Activated CD4-positive, alpha-beta T cell treated with anti-CD3 and anti-CD28 coated beads for 1 hour (primary cell): ENCODE measurements around the gene PAK6.
A peak's percentile ranks its signal among the peaks of the same experiment; 100 is the strongest.

Source experiments
- DNase-seq: peaks from one replicate; pipeline ENCODE4 v3.0.0-alpha.2; 2020

Gene PAK6

GRCh38 chr15:40278026-40278425 is 39.2 kb downstream of the PAK6 start:
- DNase-seq: no peak

DNA sequence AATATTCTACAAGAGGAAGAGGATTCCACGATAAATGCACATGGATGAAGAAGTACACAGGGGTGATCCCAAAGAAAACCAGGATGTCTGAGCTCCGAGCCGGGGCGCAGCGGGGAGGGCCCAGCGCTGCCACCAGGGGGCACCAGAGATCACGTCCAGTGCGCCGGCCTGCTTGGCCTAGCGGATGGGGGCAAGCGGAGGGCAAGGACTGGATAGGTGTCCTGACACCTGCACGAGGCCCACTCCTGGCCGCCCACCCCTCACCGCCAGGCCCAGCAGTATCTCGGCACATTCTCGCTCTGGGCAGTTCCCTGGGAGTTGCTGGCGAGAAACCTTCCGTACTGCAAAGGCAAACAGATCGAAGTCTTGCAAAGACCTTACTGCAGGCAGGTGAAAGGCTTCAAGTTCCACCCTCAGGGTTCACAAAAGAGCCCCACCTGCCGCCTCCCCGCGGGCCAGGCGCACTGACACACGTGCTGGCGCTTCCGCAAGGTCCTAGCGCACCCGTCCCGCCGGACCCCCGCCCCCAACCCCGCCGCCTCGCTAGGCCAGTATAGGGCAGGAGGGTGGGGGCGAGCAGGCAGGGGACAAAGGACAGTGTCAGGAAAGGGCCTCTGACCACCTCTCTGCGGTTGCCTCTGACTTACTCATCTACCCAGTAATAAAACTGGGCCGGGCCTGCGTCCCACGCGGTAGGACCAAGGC is 40.7 kb downstream of the PAK6 start:
- DNase-seq: peak; percentile 52

DNA sequence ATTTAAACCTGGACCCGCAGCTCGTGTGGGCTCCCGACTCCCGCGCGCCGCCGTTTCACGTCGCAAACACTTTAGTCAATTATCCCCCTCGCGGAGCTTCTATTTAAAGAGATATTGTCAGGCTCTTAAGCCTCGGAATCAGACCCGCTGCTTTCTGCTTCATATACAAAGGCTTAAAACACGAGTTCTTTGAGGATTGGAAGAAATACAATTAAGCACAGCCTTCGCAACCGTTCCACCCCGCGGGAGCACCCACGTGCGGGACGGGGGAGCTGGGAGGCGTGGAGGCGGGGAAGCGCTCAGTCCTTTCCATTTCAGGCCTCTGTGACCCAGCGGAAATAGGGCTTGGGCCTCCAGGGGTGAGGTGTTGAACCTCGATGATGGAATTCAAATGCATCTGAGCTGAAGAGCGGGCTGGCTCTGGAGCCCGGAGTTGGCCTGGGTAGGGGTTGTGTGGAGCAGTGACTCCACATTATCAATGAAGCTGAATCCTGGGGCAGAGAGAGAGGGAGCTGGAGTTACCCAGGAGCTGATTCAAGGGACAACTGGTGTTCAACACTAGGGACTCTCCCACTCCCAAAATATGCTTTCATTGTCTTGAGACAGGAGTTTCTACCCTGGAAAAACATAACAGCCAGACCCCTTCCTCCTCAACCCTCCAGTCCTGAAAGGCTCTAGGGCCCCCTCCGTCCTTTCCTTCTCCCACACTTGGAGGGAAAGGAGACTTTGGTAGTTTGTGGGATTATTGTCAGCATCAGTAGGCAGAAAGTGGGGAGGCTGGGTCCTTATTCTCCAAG is 41.6 kb downstream of the PAK6 start:
- DNase-seq: no peak

DNA sequence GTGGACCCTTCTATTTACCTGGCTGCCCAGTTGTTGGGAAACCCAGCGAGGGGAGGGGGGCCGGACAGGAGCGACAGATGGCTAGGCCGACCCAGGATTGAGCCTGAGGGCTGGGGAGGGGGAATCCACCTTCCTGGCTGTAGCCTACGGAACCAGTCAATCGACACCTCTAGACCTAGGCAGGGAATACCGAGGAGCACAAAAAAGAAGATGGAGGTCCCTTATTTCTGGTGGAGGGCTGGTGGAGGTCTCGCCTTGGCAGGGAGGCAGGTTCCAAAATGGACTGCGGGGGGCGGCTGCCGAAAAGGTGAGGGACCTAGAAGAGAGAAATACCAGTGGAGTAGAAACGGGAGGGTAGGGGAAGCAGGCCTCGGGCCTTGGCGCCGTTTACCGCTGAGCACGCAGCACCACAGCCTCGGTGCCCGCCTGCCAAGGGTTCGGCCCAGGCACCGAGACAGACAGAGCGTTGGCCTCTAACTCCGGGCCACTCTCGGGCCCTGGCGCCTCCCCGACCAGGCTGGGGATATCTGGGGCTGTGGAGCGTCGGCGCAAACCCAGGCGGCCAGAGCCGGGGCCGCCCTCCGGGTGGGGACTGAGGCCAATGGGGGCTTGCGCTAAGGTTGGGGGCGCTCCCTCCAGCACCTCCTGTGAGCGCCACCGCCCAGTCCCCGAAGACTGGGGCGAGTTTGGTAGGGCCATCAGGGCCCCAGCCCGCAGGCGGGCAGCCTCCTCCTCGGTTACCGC is 42.4 kb downstream of the PAK6 start:
- DNase-seq: no peak

DNA sequence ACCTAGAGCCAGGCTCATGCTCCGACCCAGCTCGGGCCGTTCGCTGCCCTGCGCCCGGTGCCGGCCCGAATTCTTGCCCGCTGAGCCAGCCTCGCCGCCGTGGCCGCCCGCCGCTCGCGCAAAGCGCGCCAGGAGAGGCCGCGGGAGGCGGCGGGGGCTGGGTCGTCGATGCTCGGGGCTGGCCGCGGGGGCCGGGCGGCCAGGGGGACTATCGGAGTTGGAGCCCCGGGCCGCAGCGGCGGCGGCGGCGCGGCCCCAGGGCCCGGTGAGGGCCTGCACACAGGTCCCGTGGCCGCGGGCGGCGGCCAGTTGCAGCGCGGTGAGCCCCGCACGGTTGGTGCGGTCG is 42.9 kb downstream of the PAK6 start:
- no peak for DNase-seq

DNA sequence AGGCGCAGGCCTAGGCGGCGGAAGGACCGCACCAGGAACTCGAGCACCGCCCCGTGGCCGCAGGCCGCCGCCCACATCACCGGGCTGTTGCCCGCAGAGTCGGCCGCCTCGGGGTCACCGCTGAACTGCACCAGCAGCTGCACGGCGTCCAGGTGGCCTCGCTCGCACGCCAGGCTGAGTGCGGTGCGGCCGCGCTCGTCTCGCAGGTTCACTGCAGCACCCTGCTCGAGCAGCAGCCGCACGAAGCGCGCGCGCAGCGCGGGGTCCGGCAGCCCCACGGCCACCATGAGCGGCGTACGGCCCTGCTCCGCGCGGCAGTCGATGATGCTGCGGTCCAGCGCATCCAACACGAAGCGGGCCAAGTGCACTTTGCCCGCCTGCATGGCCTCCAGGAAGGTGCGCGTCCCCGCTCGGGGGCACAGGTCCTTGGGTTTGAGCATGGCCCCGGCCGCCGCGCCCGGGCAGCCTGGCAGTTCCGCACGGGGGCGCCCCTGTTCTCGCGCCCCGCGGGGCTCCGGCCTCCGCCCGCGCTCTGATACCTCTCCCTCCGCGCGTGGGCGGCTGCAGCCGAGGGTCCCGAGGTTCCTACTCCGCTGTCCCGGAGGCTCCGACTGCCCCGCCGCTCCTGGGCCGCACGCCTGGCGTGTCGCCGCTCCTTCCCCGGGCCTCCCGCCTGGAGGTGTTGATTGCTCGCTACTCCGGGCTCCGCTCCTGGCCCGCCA is 43.4 kb downstream of the PAK6 start:
- DNase-seq: peak; percentile 33

GRCh38 chr15:40282869-40283614 is 44.2 kb downstream of the PAK6 start, which contains the start of gene ANKRD63:
ANKRD63 (minus strand) TSS chr15:40283064; CDS start chr15:40282586, 478 bp downstream.
- DNase-seq: no peak

GRCh38 chr15:40283615-40284300 is 44.9 kb downstream of the PAK6 start:
- DNase-seq: no peak

DNA sequence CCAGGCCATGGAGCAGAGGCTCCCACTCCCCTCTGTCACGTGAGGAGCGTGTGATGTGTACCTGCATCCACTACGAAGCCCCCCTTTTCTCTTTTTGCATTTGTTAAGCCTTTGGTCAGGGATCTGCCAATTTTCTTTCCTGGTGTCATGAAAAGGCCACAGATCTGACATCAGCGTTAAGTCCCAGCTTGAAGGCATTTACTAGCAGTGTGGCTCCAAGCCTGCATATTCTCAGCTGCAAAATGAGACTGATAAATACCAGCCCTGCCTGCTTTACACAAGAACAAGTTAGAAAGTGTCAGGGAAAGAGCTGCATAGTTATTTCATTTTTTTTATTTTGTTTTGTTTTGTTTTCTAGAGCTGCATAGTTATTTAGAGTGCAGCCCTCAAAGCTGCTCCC is 46.3 kb downstream of the PAK6 start:
- DNase-seq: no peak

DNA sequence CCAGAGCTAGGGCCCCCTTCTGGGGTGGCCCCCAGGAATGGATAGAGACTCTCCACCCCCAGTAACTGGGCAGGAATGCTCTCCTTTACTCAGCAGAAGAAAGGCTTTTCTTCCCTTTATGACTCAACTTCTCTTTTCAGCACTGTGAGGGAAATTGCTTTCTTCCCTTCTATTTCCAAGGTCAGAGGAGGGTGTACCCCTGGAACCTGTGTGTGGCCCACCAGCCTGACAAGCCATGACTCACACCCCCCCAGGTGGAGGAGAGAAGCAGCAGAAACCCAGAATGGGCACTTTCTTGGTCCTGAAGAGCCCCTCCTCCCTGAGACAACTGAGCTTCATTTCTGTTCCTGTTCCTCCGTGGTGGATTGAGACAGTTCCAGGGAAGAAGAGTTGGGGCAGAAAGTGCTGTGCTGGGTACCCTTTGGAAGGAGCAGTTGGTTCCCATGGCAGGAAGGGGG is 46.7 kb downstream of the PAK6 start:
- DNase-seq: no peak

GRCh38 chr15:40286061-40286532 is 47.2 kb downstream of the PAK6 start:
- DNase-seq: no peak

DNA sequence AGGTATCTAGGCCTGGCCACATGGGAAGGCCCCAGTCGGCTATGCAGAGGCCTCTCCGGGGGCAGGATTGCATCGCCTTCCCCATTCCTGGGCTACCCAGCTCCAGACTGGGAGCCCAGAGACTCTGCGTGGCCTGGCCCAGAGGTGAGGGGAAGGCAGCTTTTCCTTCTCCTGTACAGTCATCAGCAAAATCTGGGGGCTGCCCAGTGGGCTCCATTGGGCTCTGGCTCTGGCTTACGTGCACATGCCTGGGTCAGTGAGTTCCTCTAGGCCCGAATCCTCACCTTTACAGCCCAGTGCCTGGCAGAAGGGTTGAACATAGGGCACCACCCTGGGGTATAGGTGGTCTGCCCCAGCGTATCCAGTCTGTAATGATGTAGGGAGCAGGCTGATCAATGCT is 47.9 kb downstream of the PAK6 start:
- no peak for DNase-seq

DNA sequence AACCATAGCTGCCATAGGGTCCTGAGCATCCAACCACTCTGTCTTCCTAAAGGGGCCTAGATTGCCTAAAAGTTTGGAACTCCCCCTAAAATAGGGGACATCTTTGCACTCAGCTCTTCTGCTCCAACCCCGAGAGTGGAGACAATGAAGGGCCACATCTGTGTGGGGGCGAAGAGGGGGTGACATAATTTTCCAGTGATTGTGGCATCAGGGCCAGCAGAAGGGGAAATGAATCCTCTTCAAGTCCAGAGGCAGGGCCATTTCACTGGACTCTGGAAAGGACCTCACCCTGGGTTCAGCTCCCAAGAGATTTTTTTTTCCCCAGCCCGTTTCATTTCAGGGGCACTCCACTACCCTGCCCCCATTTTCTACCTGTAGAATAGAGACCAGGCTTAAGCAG is 48.6 kb downstream of the PAK6 start:
- DNase-seq: no peak

DNA sequence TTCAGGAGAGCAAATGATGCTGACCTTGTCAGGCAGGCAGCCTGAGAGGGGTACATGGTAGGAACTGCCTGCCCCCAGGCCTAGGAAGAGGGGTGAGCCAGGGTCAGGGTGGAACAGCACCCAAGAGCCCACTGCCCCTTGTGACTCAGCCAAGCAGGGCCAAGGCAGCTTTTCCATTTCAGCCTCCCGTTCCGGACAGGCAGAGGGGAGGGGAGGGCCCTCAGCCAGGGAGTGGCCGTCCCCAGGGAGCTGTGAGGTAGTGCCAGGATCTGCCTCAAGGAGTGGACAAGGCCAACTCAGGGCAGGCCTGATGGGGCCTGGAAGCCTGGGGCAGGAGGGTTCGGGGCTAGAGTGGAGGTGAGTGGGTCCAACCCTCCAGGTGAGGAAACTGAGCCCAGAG is 49.1 kb downstream of the PAK6 start:
- no peak for DNase-seq

GRCh38 chr15:40289140-40289775 is 50.4 kb downstream of the PAK6 start:
- DNase-seq: no peak

GRCh38 chr15:40290545-40290917 is 51.7 kb downstream of the PAK6 start:
- DNase-seq: no peak

- DNase-seq: no peak
Measured at GRCh38 chr15:40290918-40291574, 52.2 kb downstream of the PAK6 start.

GRCh38 chr15:40292246-40292645 is 53.4 kb downstream of the PAK6 start:
- no peak for DNase-seq

DNA sequence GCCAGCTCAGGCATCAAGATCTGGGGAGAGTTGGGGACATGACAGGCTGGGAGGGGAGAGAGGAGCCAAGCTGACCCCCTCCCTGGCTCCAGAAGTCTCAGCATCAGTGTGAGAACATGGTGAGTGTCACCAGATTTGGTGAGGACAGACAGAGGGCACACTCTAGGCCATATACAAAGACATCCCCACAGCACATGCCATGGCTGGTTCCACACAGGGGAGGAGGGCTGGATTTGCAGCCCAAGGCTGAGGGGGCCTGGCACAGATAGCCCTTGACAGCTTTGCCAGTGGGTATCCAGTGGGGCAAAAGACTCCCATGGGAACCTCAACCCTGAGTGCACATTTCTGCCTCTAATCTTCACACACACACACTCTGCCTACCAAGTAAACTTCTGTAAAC is 54.1 kb downstream of the PAK6 start:
- DNase-seq: no peak
